Medulla oblongata (tissue), 1 donor: ENCODE measurements around the gene PCDH10.

Experiments used
- DNase-seq: peaks from one replicate; pipeline ENCODE4 v3.0.0-alpha.2; 2015; ENCODE audit errors: extremely low spot score

PCDH10 gene

GRCh38 chr4:133149932-133150471, 908 bp downstream of the PCDH10 start:
- no peak for DNase-seq

GRCh38 chr4:133150486-133151340, 1.6 kb downstream of the PCDH10 start:
- DNase-seq = no peak

- DNase-seq = peak; percentile 58
Observed at GRCh38 chr4:133151341-133151690, 2.2 kb downstream of the PCDH10 start.

GRCh38 chr4:133151691-133152329, 2.7 kb downstream of the PCDH10 start:
- peak; percentile 58 for DNase-seq

- DNase-seq = no peak
Observed at GRCh38 chr4:133152330-133152821, 3.3 kb downstream of the PCDH10 start.

GRCh38 chr4:133152831-133153481, 3.9 kb downstream of the PCDH10 start:
- DNase-seq = peak; percentile 74

- DNase-seq = peak; percentile 73
Observed at GRCh38 chr4:133154725-133155124, 5.6 kb downstream of the PCDH10 start.

GRCh38 chr4:133156096-133156495, 7.0 kb downstream of the PCDH10 start:
- peak; percentile 85 for DNase-seq

GRCh38 chr4:133156556-133156955, 7.5 kb downstream of the PCDH10 start:
- no peak for DNase-seq

GRCh38 chr4:133157460-133158160, 8.5 kb downstream of the PCDH10 start:
- DNase-seq = peak; percentile 54

GRCh38 chr4:133160853-133161252, 11.8 kb downstream of the PCDH10 start:
- no peak for DNase-seq

- DNase-seq = no peak
Observed at GRCh38 chr4:133161570-133162295, 12.6 kb downstream of the PCDH10 start.

- DNase-seq = no peak
Observed at GRCh38 chr4:133162941-133163340, 13.8 kb downstream of the PCDH10 start.

GRCh38 chr4:133178956-133179355, 29.9 kb downstream of the PCDH10 start:
- no peak for DNase-seq

GRCh38 chr4:133186210-133186609, 37.1 kb downstream of the PCDH10 start:
- DNase-seq = no peak

- DNase-seq = no peak
Observed at GRCh38 chr4:133186845-133187244, 37.8 kb downstream of the PCDH10 start.

- no peak for DNase-seq
Observed at GRCh38 chr4:133188433-133189146, 39.5 kb downstream of the PCDH10 start.

GRCh38 chr4:133189147-133189517, 40.0 kb downstream of the PCDH10 start:
- DNase-seq = no peak

- no peak for DNase-seq
Observed at GRCh38 chr4:133190098-133190497, 41.0 kb downstream of the PCDH10 start.

- no peak for DNase-seq
Observed at GRCh38 chr4:133208694-133209285, 59.7 kb downstream of the PCDH10 start.
